ENCODE measurements around the gene PLSCR3. TPM values are rescaled to one million over a fixed set of nuclear protein-coding genes. Genes with fewer than 3 reads are reported as not detected.
A peak's percentile ranks its signal among the peaks of the same experiment; 100 is the strongest.

PLSCR3 gene
- 28.7 TPM for polyA plus RNA-seq (2013)

DNA sequence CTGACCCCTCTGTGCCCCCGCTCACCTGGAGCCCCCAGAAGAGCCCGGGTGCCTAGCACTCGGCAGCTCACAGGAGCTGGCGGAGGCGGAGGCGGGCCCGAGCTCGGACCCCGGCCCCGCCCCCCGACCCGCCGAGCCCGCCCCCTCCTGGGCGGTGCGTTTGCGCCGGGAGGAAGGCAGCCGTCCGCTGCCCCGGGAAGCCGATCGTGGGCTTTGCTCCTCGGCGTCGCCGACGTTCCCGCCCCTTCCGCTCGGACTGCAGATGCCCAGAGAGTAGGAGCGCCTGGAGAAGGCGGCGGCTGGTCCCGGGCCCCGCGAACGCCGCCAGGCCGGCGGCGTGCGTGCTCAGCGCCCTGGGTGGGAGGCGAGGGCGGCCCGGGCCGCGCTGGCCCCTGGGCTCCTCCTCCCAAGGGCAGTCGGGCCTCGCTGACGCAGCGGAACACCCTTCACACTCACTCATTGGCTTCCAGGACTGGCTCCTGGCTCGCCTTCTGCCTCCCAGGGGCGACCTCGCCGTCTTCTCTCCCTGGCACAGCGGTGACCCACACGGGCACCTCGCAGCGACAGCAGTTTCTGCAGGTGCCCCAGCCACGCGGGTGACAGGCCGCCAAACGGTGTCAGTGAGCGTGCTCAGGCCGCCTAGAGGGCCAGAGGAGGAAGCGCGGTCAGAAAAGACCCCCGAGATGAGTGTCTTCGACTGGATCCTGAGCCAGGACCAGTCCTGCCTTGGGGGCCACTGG, at the start of gene PLSCR3:
TSS of gene PLSCR3 (minus strand) at position 74 of the 740 bp plus-strand sequence. CDS start 415 bp downstream, outside the sequence.
- Histone ChIP-seq H3K36me3 (ENCODE audit: control insufficient read depth in 4 of 4, insufficient read depth in 4 of 4, low read length in 3 of 4) (peaks cover 0 to 10% (median 2%) of the 10 kb centered on the region in 4 experiments), H3K9me3 (ENCODE audit: control extremely low read depth in 1 of 5, control insufficient read depth in 4 of 5, insufficient read depth in 2 of 5, low read depth in 1 of 5, low read length in 4 of 5) (no peaks in the 10 kb centered on the region), H3K4me1 (ENCODE audit: control extremely low read depth in 1 of 4, control insufficient read depth in 4 of 4, insufficient read depth in 4 of 4, low read length in 3 of 4) (peaks cover 0 to 19% (median 15%) of the 10 kb centered on the region in 4 experiments), H3K27ac (ENCODE audit: insufficient read depth in 1 of 2, low read depth in 1 of 2, low read length in 2 of 2, poor library complexity in 1 of 2, severe bottlenecking in 2 of 2) (peak within 1 kb of the TSS in 1 of 2 experiments; percentile 73), H3K4me3 (ENCODE audit: control insufficient read depth in 1 of 7, extremely low read depth in 1 of 7, insufficient read depth in 4 of 7, low read depth in 2 of 7, low read length in 6 of 7) (peak within 1 kb of the TSS; percentile 58 to 87 (median 72)), H3K27me3 (replicated peaks in 2 of 5; ENCODE audit: control insufficient read depth in 4 of 5, insufficient read depth in 5 of 5, low read length in 4 of 5) (no peaks in the 10 kb centered on the region)
- DNase-seq = peak; percentile 64 to 83 (median 78)
- POLR2A ChIA-PET = interaction anchor here (0.6 to 1.2 kb wide), 2 partner anchors 17 to 90 kb away, joined by 4 read pairs; partner anchors contain the start of gene POLR2A
- 0% methylated on average over 55 of the region's 71 CpGs for WGBS (ENCODE audit: insufficient coverage)
- CTCF ChIA-PET = interaction anchor here (1.0 to 1.9 kb wide), 5 partner anchors 9 to 42 kb away, joined by 3 to 8 read pairs (median 5); partner anchors contain the start of genes TMEM256, TMEM95 and TNK1

DNA sequence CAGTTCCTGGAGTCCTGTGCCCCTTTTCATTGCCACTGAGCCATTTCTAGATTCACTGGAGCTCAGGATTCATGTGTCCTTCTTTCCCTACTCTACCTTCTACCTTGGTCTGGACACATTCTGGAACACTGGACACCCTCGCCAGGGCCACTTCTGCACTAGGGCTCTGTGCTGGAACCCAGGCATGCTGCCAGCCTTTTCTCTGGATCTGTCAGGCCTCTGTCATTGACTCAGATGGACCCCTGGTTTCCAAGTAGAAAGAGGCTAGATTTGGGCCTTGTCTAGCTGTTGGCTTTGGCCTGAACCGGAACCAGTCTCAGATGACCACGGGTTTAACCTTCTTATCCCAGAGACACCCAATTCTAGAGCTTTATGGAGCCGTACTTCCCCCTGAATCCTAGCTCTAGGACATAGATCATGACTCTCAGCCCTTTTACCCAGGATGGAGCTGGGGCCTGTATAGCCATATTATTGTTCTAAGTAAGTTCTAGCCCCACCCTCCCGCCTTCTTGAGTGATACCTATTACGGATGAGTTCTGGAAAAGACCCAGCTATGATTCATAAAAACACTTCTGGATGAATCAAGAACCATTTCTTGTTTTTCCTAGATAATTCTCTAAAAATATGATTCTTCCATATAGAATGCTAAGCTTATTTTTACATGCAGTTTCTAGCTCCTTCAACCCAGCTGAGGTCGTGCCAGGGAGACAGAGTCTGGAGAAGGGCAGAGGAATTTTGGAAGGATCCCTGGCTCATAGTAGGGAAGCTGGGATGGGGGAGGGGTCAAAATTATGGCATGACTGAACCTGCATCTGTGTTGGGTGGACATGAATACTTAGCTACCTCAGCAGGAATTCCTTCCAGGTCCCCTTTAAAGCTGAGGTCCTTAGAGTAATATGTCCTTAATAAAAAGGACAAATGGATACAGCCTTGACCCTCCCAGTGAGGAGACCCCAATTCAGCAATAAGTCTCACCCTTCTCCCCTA, 49.5 kb upstream of the PLSCR3 start:
- 80% methylated on average over 5 of the region's 7 CpGs for WGBS (ENCODE audit: insufficient coverage)
- POLR2A ChIA-PET = interaction anchor here (0.5 to 1.6 kb wide), 3 partner anchors 12 to 21 kb away, joined by 3 to 5 read pairs (median 3); no protein-coding TSS in a partner anchor
- H3K4me3 ChIP-seq (ENCODE audit: control insufficient read depth in 1 of 7, extremely low read depth in 1 of 7, insufficient read depth in 4 of 7, low read depth in 2 of 7, low read length in 6 of 7) = no peak overlapping the region
- no peak overlapping the region for H3K27ac ChIP-seq (ENCODE audit: insufficient read depth in 1 of 2, low read depth in 1 of 2, low read length in 2 of 2, poor library complexity in 1 of 2, severe bottlenecking in 2 of 2)
- CTCF ChIA-PET = interaction anchor here (0.9 to 5.6 kb wide), 4 partner anchors 11 to 64 kb away, joined by 4 to 40 read pairs (median 6); no protein-coding TSS in a partner anchor
- no peaks in the 10 kb centered on the region for H3K36me3 ChIP-seq (ENCODE audit: control insufficient read depth in 4 of 4, insufficient read depth in 4 of 4, low read length in 3 of 4)
- no peaks in the 10 kb centered on the region for H3K9me3 ChIP-seq (ENCODE audit: control extremely low read depth in 1 of 5, control insufficient read depth in 4 of 5, insufficient read depth in 2 of 5, low read depth in 1 of 5, low read length in 4 of 5)
- H3K27me3 ChIP-seq (replicated peaks in 2 of 5; ENCODE audit: control insufficient read depth in 4 of 5, insufficient read depth in 5 of 5, low read length in 4 of 5) = peaks cover 4 to 84% (median 40%) of the 10 kb centered on the region in 5 experiments
- no peak for DNase-seq
- peaks cover 3 to 44% (median 38%) of the 10 kb centered on the region in 4 experiments for H3K4me1 ChIP-seq (ENCODE audit: control extremely low read depth in 1 of 4, control insufficient read depth in 4 of 4, insufficient read depth in 4 of 4, low read length in 3 of 4)

DNA sequence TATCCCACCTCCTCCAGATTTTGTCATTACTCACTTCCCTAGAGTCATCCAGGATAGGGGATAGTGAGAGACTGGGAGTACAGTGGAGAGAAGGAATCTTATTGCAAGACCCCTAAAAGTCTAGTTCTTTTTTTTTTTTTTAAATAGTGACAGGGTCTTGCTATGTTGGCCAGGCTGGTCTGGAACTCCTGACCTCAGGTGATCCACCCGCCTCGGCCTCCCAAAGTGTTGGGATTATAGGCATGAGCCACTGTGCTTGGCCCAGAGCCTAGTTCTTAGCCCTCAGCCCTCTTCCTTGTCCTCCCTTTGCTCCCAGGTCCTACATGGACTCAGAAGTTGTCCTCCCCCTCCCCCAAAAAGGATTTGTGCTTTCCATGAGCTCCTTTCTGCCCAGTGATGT, 47.8 kb upstream of the PLSCR3 start:
- WGBS (ENCODE audit: insufficient coverage) = no CpG with 5 or more reads among the region's 2 CpGs
- no peak for DNase-seq
- Histone ChIP-seq H3K27ac (ENCODE audit: insufficient read depth in 1 of 2, low read depth in 1 of 2, low read length in 2 of 2, poor library complexity in 1 of 2, severe bottlenecking in 2 of 2) (no peak overlapping the region), H3K36me3 (ENCODE audit: control insufficient read depth in 4 of 4, insufficient read depth in 4 of 4, low read length in 3 of 4) (no peaks in the 10 kb centered on the region), H3K27me3 (replicated peaks in 2 of 5; ENCODE audit: control insufficient read depth in 4 of 5, insufficient read depth in 5 of 5, low read length in 4 of 5) (peaks cover 4 to 83% (median 32%) of the 10 kb centered on the region in 5 experiments), H3K4me3 (ENCODE audit: control insufficient read depth in 1 of 7, extremely low read depth in 1 of 7, insufficient read depth in 4 of 7, low read depth in 2 of 7, low read length in 6 of 7) (no peak overlapping the region), H3K4me1 (ENCODE audit: control extremely low read depth in 1 of 4, control insufficient read depth in 4 of 4, insufficient read depth in 4 of 4, low read length in 3 of 4) (peaks cover 3 to 60% (median 53%) of the 10 kb centered on the region in 4 experiments), H3K9me3 (ENCODE audit: control extremely low read depth in 1 of 5, control insufficient read depth in 4 of 5, insufficient read depth in 2 of 5, low read depth in 1 of 5, low read length in 4 of 5) (no peaks in the 10 kb centered on the region)
- ChIA-PET POLR2A (no interaction called here), CTCF (interaction anchor here (1.6 to 5.6 kb wide), 4 partner anchors 12 to 61 kb away, joined by 3 to 40 read pairs (median 6); no protein-coding TSS in a partner anchor)

DNA sequence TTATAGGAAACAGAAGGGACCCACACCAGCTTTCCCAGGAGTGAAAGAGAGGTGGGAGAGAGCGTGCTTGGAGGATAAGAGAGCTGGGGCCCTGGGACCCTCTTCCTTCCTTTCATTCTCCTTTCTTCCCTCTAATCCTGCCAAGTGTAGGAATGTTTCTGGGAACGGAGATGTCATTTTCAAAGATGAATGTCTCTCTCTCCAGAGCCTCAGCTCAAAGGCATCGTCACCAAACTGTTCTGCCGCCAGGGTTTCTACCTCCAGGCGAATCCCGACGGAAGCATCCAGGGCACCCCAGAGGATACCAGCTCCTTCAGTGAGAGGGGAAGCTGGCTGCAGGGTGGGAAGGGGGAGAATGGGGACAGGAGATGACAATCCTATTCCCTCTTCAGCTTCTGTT, 46.9 kb upstream of the PLSCR3 start:
- no peak overlapping the region for H3K4me3 ChIP-seq (ENCODE audit: control insufficient read depth in 1 of 7, extremely low read depth in 1 of 7, insufficient read depth in 4 of 7, low read depth in 2 of 7, low read length in 6 of 7)
- 96% methylated on average over 6 of the region's 7 CpGs for WGBS (ENCODE audit: insufficient coverage)
- H3K27me3 ChIP-seq (replicated peaks in 2 of 5; ENCODE audit: control insufficient read depth in 4 of 5, insufficient read depth in 5 of 5, low read length in 4 of 5) = peaks cover 4 to 74% (median 26%) of the 10 kb centered on the region in 5 experiments
- CTCF ChIA-PET = interaction anchor here (0.8 to 5.6 kb wide), 12 partner anchors 9 to 86 kb away, joined by 3 to 40 read pairs (median 3); no protein-coding TSS in a partner anchor
- POLR2A ChIA-PET = interaction anchor here (0.5 to 2.8 kb wide), 9 partner anchors 36 to 1885 kb away, joined by 3 to 11 read pairs (median 5); partner anchors contain the start of gene POLR2A
- H3K9me3 ChIP-seq (ENCODE audit: control extremely low read depth in 1 of 5, control insufficient read depth in 4 of 5, insufficient read depth in 2 of 5, low read depth in 1 of 5, low read length in 4 of 5) = no peaks in the 10 kb centered on the region
- DNase-seq = no peak
- H3K36me3 ChIP-seq (ENCODE audit: control insufficient read depth in 4 of 4, insufficient read depth in 4 of 4, low read length in 3 of 4) = no peaks in the 10 kb centered on the region
- H3K4me1 ChIP-seq (ENCODE audit: control extremely low read depth in 1 of 4, control insufficient read depth in 4 of 4, insufficient read depth in 4 of 4, low read length in 3 of 4) = peaks cover 3 to 67% (median 58%) of the 10 kb centered on the region in 4 experiments
- no peak overlapping the region for H3K27ac ChIP-seq (ENCODE audit: insufficient read depth in 1 of 2, low read depth in 1 of 2, low read length in 2 of 2, poor library complexity in 1 of 2, severe bottlenecking in 2 of 2)

DNA sequence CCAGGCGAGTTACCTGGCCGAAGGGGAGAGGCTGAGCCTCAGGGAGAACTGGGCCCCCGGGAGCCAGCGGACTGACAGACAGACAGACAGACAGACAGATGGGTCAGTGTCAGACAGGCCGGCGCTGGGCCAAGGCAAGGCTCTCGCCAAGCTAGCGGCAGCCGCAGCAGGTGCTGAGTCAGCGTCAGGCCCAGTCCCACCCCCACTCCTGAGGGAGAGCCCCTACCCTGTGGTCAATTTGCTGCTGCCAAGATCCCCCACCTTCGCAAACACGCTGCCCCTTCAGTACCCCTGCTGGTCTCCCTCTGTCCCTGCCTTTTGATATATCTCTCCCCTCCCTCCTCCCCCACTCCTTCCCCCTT, 46.5 kb upstream of the PLSCR3 start:
- Histone ChIP-seq H3K36me3 (ENCODE audit: control insufficient read depth in 4 of 4, insufficient read depth in 4 of 4, low read length in 3 of 4) (no peaks in the 10 kb centered on the region), H3K27me3 (replicated peaks in 2 of 5; ENCODE audit: control insufficient read depth in 4 of 5, insufficient read depth in 5 of 5, low read length in 4 of 5) (peaks cover 2 to 70% (median 24%) of the 10 kb centered on the region in 5 experiments), H3K27ac (ENCODE audit: insufficient read depth in 1 of 2, low read depth in 1 of 2, low read length in 2 of 2, poor library complexity in 1 of 2, severe bottlenecking in 2 of 2) (no peak overlapping the region), H3K4me1 (ENCODE audit: control extremely low read depth in 1 of 4, control insufficient read depth in 4 of 4, insufficient read depth in 4 of 4, low read length in 3 of 4) (peaks cover 3 to 69% (median 62%) of the 10 kb centered on the region in 4 experiments), H3K4me3 (ENCODE audit: control insufficient read depth in 1 of 7, extremely low read depth in 1 of 7, insufficient read depth in 4 of 7, low read depth in 2 of 7, low read length in 6 of 7) (peak overlapping the region in 5 of 7 experiments; percentile 54 to 72 (median 60)), H3K9me3 (ENCODE audit: control extremely low read depth in 1 of 5, control insufficient read depth in 4 of 5, insufficient read depth in 2 of 5, low read depth in 1 of 5, low read length in 4 of 5) (no peaks in the 10 kb centered on the region)
- 1% methylated on average over 9 of the region's 12 CpGs for WGBS (ENCODE audit: insufficient coverage)
- POLR2A ChIA-PET = interaction anchor here (0.5 to 2.8 kb wide), 9 partner anchors 36 to 1885 kb away, joined by 3 to 11 read pairs (median 5); partner anchors contain the start of gene POLR2A
- DNase-seq = peak in 2 of 3 donors; percentile 81 to 84
- CTCF ChIA-PET = interaction anchor here (0.8 to 5.6 kb wide), 11 partner anchors 10 to 85 kb away, joined by 3 to 40 read pairs (median 3); no protein-coding TSS in a partner anchor

DNA sequence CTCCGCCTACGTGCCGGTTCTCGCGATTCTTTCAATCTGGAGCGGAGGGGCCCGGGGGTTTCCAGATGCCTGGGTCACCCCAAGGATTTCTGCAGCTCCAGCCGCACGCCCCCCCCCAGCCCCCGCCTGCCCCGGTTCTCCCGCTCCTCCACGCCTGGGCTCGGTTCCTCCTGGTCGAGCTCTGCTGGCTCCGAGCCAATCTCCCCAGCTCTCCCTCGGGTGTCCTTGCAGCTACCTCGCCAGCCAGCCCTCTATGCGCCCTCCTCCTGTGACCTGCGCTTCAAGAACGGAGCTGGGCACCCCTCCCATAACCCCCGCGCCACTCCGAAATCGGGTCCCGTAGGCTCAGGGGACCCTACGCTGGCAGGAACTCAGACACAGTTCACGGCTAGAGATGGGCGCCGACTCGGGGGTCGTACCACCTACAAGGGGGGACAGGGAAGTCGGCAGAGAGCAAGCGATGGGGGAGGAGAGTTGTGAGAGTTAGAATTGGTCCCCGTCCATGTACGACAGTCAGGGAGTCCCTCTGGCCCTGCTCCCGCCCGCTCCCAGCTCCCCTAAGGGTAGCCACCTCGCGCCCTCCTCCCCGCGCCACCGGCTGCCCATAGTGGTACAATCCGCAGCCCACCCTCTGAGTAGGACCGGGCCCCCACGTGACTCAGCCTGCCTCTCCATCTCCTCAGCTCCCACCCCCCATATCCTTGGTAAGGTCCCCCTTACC, 45.9 kb upstream of the PLSCR3 start:
- Histone ChIP-seq H3K4me3 (ENCODE audit: control insufficient read depth in 1 of 7, extremely low read depth in 1 of 7, insufficient read depth in 4 of 7, low read depth in 2 of 7, low read length in 6 of 7) (peak overlapping the region; percentile 42 to 72 (median 58)), H3K9me3 (ENCODE audit: control extremely low read depth in 1 of 5, control insufficient read depth in 4 of 5, insufficient read depth in 2 of 5, low read depth in 1 of 5, low read length in 4 of 5) (no peaks in the 10 kb centered on the region), H3K36me3 (ENCODE audit: control insufficient read depth in 4 of 4, insufficient read depth in 4 of 4, low read length in 3 of 4) (no peaks in the 10 kb centered on the region), H3K4me1 (ENCODE audit: control extremely low read depth in 1 of 4, control insufficient read depth in 4 of 4, insufficient read depth in 4 of 4, low read length in 3 of 4) (peaks cover 3 to 67% (median 62%) of the 10 kb centered on the region in 4 experiments), H3K27me3 (replicated peaks in 2 of 5; ENCODE audit: control insufficient read depth in 4 of 5, insufficient read depth in 5 of 5, low read length in 4 of 5) (peaks cover 0 to 64% (median 21%) of the 10 kb centered on the region in 5 experiments), H3K27ac (ENCODE audit: insufficient read depth in 1 of 2, low read depth in 1 of 2, low read length in 2 of 2, poor library complexity in 1 of 2, severe bottlenecking in 2 of 2) (no peak overlapping the region)
- peak in 2 of 3 donors; percentile 48 to 63 for DNase-seq
- ChIA-PET POLR2A (interaction anchor here (0.5 to 2.8 kb wide), 3 partner anchors 44 to 84 kb away, joined by 3 to 11 read pairs (median 3); partner anchors contain the start of gene POLR2A), CTCF (interaction anchor here (0.8 to 5.6 kb wide), 12 partner anchors 10 to 85 kb away, joined by 3 to 40 read pairs (median 3); partner anchors contain the start of gene POLR2A)
- WGBS (ENCODE audit: insufficient coverage) = under 1% methylated on average over 28 of the region's 46 CpGs
